K562 (cell line): ENCODE results near the gene ADM2. TPM values are rescaled to one million over a fixed set of nuclear protein-coding genes. Genes with fewer than 3 reads are reported as not detected.

Experiments
- CREBBP ChIP-seq: IDR thresholded peaks from one replicate; pipeline ENCODE4 v1.6.1; 2012; ENCODE audit warnings: low read depth, mild to moderate bottlenecking, control low read depth, inconsistent platforms, low read length
- DEAF1 ChIP-seq: fragments of 450-650 bp; formaldehyde crosslinking; IDR thresholded peaks from 2 replicates; pipeline ENCODE4 v1.4.0; 2020; ENCODE audit warnings: mild to moderate bottlenecking, moderate library complexity
- DIDO1 ChIP-seq: fragments of 450-650 bp; IDR thresholded peaks from 2 replicates; pipeline ENCODE4 v1.6.1; 2016; ENCODE audit warnings: low read depth, missing biosample characterization, missing genetic modification characterization
- KLF16 ChIP-seq: IDR thresholded peaks from 2 replicates; pipeline ENCODE4 v1.6.1; 2016; ENCODE audit warnings: antibody characterized with exemption
- MXD1 ChIP-seq: fragments of 250-450 bp; sonication (Bioruptor Pico); IDR thresholded peaks from 2 replicates; pipeline ENCODE4 v1.8.0; 2021; ENCODE audit warnings: borderline replicate concordance, mild to moderate bottlenecking, moderate library complexity; ENCODE audit not compliant: poor library complexity, severe bottlenecking
- OTX1 ChIP-seq: fragments of 450-650 bp; formaldehyde crosslinking; IDR thresholded peaks from 2 replicates; pipeline ENCODE4 v1.4.0; 2022; ENCODE audit warnings: mild to moderate bottlenecking
- PHF20 ChIP-seq: fragments of 450-650 bp; IDR thresholded peaks from 2 replicates; pipeline ENCODE4 v1.6.1; 2018; ENCODE audit not compliant: partially characterized antibody
- PPARD ChIP-seq: fragments of 250-450 bp; sonication (Bioruptor Pico); IDR thresholded peaks from 2 replicates; pipeline ENCODE4 v1.8.0; 2022; ENCODE audit warnings: inconsistent platforms, mild to moderate bottlenecking, moderate library complexity
- PRDM10 ChIP-seq: fragments of 450-650 bp; IDR thresholded peaks from 2 replicates; pipeline ENCODE4 v1.6.1; 2018; ENCODE audit not compliant: partially characterized antibody
- TAF7 ChIP-seq: fragments of 450-650 bp; IDR thresholded peaks from 2 replicates; pipeline ENCODE4 v1.6.1; 2016; ENCODE audit warnings: missing genetic modification characterization, missing compliant biosample characterization
- TEAD4 ChIP-seq, 2 experiments: sonication (generic) in 1 of 2; formaldehyde crosslinking in 1 of 2; IDR thresholded peaks; 2 replicates each; pipeline versions ENCODE4 v1.6.1 to v1.8.0; 2012 to 2022; ENCODE audit warnings: borderline replicate concordance in 1 of 2, inconsistent platforms in 1 of 2, low read length in 1 of 2, mild to moderate bottlenecking in 1 of 2, missing genetic modification reagents in 1 of 2
- TOE1 ChIP-seq, 2 experiments: fragments of 450-650 bp in 1 of 2; sonication (generic) in 1 of 2; formaldehyde crosslinking in 1 of 2; IDR thresholded peaks; 2 replicates each; pipeline versions ENCODE4 v1.7.1 to v1.8.0; 2016 to 2022; ENCODE audit warnings: borderline replicate concordance in 2 of 2, mild to moderate bottlenecking in 2 of 2, antibody characterized with exemption in 1 of 2, inconsistent platforms in 1 of 2, low read depth in 1 of 2, missing genetic modification reagents in 1 of 2, moderate library complexity in 1 of 2
- U2AF2 ChIP-seq: fragments of 200-400 bp; formaldehyde crosslinking; optimal IDR thresholded peaks from 2 replicates; pipeline ENCODE3; 2017; ENCODE audit warnings: low read depth, mild to moderate bottlenecking, low read length
- ZNF263 ChIP-seq: sonication (generic); formaldehyde crosslinking; IDR thresholded peaks from 2 replicates; pipeline ENCODE4 v1.8.0; 2022; ENCODE audit warnings: mild to moderate bottlenecking, missing genetic modification reagents, borderline replicate concordance
- ZNF592 ChIP-seq: fragments of 450-650 bp; IDR thresholded peaks from 2 replicates; pipeline ENCODE4 v1.6.1; 2017; ENCODE audit warnings: antibody characterized with exemption, mild to moderate bottlenecking
- ZNF778 ChIP-seq: fragments of 450-650 bp; formaldehyde crosslinking; IDR thresholded peaks from 2 replicates; pipeline ENCODE4 v1.4.0; 2020; ENCODE audit warnings: mild to moderate bottlenecking, moderate library complexity
- ZZZ3 ChIP-seq: fragments of 450-650 bp; IDR thresholded peaks from 2 replicates; pipeline ENCODE4 v1.6.1; 2016; ENCODE audit warnings: antibody characterized with exemption, mild to moderate bottlenecking, moderate library complexity
- polyA plus RNA-seq, 8 experiments: library from polyadenylated mRNA; depleted of rRNA in 4 of 8; stranded (reverse) in 5 of 8; unstranded in 3 of 8; fragments of >200 nt; fragmentation: Nextera tagmentation in 2 of 8; fragmentation: Illumina TruSeq in 1 of 8; extraction: Ambion mirVana in 2 of 8; extraction: Trizol in 1 of 8; gene quantifications; 2 replicates each; pipeline versions ENCODE4 v1.2.1 to v1.2.3, GENCODE V29; 2011 to 2014; ENCODE audit warnings: inconsistent platforms in 1 of 8, missing spikeins in 1 of 8
- total RNA-seq, 7 experiments: library from RNA; depleted of rRNA in 6 of 7; stranded (reverse); fragments of >200 nt in 6 of 7; fragmentation: Illumina TruSeq in 2 of 7; extraction: Trizol in 2 of 7; gene quantifications; 2 replicates each; pipeline versions ENCODE4 v1.2.1 to v1.2.3, GENCODE V29; 2011 to 2021; ENCODE audit warnings: low replicate concordance in 1 of 7

Gene ADM2
- total and polyA plus RNA-seq, 9 of the 15 experiments (the other 6 are each of a cell fraction or from before 2014, with no cell fraction given) = 0.11 to 5.1 (median 0.38) TPM

GRCh38 chr22:50498322-50498890 is 17.1 kb downstream of the ADM2 start (continued):
- no peak for TF ChIP-seq KLF16
- no peak for TF ChIP-seq ZZZ3
- no peak for TF ChIP-seq PPARD (CRISPR knock-in tag)
- TF ChIP-seq CREBBP = no peak
- no peak for TF ChIP-seq TAF7 (tag)
- peak; percentile 25; the same call in 1 of the 2 replicates for TF ChIP-seq TEAD4 (IDR thresholded peaks at IDR 0.05; ENCODE audit: low read length)
- no peak for TF ChIP-seq TEAD4 (CRISPR knock-in tag; IDR thresholded peaks at IDR 0.05; ENCODE audit: borderline replicate concordance)
- TF ChIP-seq OTX1 = no peak
- peak; percentile 64; the same call in 1 of the 2 replicates for TF ChIP-seq ZNF263
- TF ChIP-seq PRDM10 = peak; percentile 84
- no peak for TF ChIP-seq DIDO1 (tag)
- TF ChIP-seq ZNF592 = no peak
- TF ChIP-seq PHF20 = no peak
- TF ChIP-seq U2AF2 = no peak
- no peak for TF ChIP-seq ZNF778 (CRISPR knock-in tag)
- no peak for TF ChIP-seq MXD1 (CRISPR knock-in tag)
- TF ChIP-seq DEAF1 (CRISPR knock-in tag) = 0 out of 2 replicates have a peak, but pooled peaks have one; percentile 39
- no peak; the same call in 1 of the 2 replicates for TF ChIP-seq TOE1 (IDR thresholded peaks at IDR 0.05; ENCODE audit: borderline replicate concordance)
- TF ChIP-seq TOE1 (CRISPR knock-in tag; IDR thresholded peaks at IDR 0.05; ENCODE audit: borderline replicate concordance, low read depth) = no peak
